SW480 (cell line): ENCODE measurements around the gene GYS1.

ENCODE experiments used
- DNase-seq: peaks from one replicate; pipeline ENCODE4 v3.0.0-alpha.2; 2016; ENCODE audit warnings: low spot score

Gene GYS1

DNA sequence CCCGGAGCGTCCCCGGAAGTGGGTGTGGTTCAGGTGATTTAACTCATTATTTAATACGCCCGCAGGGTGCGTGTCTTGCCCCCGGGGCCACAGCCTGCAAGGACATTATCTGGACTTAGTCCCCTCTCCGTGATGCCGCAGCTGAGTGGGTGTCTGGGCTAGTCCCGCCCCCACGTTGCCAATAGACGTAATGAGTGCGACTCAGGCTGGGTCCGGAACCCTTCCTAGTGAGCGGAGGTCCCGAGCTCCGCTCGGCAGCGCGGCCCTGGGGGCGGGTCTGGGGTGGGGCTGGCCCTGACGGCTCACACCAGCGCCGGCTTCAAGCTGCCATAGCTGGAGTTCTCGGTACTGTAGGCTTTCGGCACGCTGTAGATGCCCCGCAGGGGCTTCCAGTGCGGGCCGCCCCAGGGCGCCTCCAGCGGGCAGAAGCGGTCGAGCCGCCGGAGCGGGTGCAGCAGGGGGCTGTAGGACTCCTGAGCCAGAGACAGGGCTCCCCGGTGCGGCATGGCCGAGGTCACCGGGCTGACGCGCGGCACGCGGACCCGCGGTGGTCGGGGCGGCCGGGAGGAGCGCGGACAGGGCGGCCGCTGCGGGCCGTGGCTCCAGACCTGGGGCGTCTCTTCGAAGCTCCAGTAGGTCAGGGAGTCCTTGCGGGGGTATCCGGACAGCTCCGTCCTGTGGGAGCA is 24.7 kb upstream of the GYS1 start:
- DNase-seq = peak; percentile 83

DNA sequence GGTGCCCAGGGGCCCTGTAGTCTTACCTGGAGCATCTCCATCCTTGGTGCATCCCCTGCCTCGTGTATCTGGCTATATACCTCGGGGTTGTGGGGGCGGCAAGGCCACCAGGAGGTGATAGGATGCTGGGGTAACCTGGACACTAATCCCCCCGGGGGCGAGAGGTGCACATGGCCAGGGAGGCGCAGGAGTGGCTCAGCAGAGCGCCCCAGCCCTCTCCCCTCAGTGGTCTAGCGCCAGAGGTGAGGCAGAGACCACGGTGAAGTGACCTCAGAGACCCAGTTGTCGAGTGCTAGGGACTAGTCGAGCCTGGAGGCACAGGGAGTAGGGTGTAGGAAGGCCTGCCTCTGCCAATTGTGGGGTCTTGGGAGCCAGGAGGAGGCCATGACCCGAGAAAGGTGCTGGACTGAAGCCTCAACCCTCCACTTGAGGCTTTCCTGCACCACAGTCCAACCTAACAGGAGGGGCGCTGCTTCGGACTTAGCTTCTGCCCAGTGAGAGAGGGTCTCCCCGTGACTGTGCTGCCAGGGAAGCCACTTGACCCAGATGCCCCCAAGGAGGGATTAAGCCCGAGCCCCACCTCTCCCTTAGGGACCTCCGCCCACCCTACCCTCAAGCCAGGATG is 24.0 kb upstream of the GYS1 start, which contains the start of gene LHB:
Gene LHB, minus strand, starts transcription at position 51 of the 625 bp plus-strand sequence. Its CDS starts 10 bp downstream, at position 41.
- DNase-seq = no peak

DNA sequence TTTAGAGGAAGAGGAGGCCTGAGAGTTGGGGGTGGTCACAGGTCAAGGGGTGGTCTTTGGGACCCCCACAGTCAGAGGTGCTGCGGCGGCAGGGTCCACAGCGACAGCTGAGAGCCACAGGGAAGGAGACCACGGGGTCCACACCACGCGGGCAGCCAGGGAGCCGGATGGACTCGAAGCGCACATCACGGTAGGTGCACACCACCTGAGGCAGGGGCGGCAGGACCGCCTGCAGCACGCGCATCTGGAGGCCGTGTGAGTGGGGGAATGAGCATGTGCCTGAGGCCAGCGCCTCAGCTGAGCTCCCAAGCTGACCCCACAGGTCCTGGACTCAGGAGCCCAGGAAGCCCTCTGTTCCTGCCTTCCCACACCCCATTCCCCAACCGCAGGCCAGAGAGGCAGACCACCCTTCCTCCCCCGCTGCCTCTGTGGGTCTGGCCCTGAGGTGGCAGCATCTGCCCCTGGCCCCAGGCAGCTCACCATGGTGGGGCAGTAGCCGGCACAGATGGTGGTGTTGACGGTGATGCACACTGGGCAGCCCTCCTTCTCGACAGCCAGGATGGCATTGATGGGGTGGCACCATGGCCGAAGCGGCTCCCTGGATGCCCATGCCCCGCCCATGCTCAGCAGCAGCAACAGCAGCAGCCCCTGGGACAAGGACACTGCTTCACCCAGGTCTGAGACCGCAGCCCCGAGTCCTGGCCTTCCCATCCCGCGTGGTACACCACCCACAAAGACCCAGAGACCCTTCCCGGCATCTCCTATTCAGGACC is 23.1 kb upstream of the GYS1 start:
- no peak for DNase-seq

DNA sequence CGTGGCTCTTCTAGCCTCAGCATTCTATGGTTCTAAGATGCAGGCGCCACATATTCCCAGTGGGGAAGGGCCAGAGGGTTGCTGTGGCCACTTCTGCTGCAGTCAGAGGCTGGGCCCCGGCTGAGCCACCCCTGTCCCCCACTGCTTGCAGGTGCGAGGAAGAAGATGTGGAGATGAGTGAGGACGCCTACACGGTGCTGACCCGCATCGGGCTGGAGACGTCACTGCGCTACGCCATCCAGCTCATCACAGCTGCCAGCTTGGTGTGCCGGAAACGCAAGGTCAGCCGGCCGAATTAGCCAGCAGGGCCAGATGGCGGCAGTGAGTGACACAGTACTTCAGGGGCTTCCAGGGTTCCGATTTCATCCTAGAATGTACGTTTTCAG is 21.8 kb upstream of the GYS1 start:
- DNase-seq = no peak

DNA sequence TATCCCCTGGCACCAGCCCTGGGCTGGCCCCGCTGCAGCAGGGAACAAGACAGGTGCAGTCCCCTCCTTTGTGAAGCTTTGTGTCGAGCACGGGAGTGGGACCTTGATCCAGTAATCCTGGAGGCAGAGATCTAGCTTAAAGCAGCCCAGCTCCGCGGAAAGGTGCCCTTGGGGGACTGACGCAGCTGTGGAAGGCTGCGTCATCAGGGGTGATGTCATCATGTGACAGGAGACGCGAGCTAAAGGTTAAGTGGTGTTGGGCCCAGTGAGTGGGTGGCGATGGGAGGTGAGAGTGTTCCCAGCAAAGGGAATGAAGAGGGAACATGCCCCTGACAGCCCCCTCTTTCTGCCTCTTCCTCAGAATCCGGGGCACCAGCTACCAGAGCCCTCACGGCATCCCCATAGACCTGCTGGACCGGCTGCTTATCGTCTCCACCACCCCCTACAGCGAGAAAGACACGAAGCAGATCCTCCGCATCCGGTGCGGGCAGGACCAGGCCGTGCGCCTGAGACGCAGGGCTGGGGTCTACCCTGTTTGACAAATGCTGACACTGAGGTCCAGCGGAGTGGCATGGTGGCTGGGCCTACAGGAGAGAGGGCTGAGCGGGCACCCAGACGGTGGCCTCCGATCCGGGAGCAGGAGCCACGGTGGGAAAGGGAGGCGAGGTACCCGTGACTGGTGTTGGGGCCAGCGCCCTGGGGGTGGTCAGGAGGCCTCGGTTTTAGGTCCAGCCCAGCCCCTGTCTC is 21.2 kb upstream of the GYS1 start:
- DNase-seq = no peak

DNA sequence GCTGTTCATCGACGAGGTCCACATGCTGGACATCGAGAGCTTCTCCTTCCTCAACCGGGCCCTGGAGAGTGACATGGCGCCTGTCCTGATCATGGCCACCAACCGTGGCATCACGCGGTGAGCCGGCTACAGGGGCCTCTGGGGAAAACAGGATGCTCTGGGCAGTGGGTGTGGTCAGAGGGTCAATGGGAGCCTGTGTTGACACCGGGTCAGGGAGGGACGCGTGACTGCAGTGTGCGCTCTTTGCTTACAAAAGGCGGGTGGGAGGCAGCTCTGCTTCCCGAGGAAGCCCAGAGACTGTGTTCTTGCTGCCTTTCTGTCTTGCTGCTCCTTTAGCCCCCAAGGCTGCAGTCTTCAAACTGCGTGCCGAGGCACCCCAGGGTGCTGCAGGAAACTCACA is 18.1 kb upstream of the GYS1 start:
- no peak for DNase-seq

DNA sequence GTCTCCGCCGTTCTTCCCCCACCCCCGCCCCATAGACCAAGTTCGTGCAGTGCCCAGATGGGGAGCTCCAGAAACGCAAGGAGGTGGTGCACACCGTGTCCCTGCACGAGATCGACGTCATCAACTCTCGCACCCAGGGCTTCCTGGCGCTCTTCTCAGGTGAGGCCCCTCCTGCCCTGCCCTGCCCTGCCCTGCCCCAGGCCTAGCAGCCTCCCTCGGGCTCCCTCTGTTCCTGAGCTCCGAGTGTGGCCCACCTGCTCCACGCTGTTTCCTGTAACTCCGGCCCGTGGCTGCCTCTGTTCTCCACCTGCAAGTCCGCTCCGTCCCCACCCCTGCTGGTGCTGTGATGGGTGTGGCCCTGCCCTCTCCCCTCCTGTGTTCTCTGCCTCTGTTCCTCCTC is 17.3 kb upstream of the GYS1 start:
- DNase-seq = no peak

DNA sequence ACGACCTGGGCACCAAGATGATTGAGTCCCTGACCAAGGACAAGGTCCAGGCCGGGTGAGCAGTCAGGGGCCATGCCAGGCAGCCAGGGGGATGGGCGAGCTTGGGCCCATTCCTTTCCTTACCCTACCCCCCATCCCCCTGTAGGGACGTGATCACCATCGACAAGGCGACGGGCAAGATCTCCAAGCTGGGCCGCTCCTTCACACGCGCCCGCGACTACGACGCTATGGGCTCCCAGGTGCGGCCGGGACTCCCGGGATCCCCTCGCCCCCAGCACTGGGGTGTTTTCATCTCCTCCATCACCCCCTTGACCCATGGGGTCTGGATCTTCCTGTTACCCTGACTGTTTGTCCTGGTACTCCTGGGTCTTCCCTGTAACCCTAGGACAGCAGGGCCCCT is 16.7 kb upstream of the GYS1 start:
- DNase-seq = no peak

DNA sequence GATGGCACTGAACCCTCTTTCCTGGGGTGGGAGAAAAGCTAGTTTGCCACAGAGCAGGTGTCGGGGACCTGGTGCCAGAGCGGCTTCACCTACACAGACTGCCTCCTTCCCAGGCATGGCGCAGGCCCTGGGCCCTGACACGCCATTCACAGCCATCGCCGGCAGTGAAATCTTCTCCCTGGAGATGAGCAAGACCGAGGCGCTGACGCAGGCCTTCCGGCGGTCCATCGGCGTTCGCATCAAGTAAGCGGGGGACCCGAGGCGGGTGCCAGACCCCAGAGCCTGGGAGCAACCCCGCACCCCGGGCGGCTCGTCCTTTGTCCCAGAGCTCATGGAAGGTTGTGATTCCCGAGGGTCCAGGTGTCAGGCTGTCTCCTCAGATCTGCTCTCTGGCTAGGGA is 13.8 kb upstream of the GYS1 start:
- DNase-seq = no peak

DNA sequence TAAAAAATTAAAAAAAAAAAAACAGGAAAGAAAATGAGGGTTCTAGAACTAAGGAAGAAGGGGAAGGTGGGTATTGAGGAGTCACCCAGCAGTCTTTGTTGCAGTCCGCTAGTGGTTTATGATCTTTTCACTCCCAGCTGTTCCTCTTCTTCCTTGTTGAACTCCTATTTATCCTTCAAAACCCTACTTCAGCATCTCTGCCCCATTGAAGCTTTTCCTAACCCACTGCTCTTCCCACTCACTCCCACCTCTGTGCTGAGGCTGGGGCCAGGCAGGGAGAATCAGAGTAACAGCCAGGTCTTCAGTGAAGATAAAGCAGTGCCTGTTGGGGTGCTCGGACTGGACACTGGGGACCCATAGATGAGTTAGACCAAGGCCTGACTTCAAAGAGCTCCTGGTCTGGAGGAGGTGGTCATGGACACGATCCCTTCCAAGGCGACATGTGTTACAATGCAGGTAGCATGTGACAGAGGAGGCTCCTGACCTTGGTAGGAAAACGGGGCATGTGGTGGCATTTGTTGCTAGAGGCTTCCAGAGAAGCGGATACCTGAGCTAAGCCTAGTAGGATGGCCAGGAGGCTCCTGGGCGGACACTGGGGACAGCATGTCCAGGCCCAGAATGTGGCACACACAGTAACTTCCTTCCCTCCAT is 12.0 kb upstream of the GYS1 start:
- DNase-seq = no peak

DNA sequence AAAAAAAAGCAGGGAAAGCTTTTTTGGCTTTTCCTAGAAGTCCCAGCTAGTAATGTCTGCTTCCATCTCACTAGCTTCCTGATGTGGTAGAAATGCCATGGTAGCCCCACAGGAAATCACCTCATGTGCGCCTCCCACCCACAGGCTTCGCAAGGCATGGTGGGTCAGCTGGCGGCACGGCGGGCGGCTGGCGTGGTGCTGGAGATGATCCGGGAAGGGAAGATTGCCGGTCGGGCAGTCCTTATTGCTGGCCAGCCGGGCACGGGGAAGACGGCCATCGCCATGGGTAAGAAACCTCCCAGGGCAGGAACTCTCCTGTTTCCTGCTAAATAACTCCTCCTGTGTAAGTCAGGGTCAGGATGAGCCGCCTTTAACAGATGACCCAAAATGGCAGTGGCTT is 11.0 kb upstream of the GYS1 start:
- no peak for DNase-seq

DNA sequence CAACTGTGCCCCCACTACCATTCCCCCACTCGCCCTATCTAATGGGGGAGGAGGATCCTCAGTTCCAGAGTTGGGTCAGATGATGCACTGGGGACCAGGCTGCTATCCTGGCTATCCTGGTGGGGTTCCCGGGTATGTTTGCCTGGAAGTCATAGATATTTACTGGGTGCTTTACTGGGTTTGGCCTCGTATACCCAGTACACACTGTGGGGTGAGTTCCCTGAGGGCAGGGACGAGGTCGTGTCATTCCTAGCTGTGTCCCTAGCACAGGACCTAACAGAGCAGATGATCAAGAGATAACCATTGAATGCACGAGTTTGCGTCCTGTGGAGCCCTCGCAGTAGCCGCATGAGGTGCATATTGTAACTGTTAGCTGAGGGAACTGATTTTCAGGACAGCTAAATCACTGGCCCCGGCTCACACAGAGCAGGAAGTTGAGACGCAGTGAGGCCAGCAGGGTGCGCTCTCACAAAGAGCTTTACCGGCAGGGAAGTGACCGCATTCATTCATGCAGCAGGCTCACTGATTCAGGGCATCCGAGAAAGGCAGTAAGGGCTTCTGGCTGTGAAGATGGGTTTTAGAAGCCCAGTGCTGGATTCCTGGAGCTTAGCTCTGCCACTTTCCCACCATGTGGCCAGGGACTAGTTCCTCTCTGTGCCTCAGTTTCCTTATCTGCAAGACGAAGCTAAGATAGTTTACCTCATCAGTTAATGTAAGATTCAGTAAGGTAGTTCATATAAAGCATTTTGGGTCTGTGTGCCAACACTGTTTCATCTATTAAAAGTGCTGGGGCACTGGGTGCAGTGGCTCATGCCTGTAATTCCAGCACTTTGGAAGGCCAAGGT is 6.6 kb upstream of the GYS1 start:
- DNase-seq = peak; percentile 65

DNA sequence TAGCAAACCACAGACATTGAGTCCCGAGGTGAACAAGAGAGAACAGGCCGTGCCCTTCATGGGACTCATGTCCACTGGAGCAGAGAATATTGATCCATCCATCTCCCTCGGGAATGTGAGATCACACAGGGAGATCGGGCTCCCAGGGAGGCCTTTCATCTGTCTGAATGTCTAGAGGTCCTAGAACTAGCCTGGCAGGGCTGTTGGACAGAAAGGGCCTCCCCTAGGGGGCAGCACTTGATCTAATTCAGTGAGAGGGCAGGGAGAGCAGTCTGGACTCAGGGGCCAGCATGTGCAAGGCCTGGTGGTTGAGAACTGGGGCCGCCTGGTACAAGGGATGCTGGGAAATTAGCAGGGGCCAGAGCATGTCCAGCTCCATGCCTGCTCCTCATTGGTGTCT is 4.9 kb upstream of the GYS1 start:
- peak; percentile 55 for DNase-seq

DNA sequence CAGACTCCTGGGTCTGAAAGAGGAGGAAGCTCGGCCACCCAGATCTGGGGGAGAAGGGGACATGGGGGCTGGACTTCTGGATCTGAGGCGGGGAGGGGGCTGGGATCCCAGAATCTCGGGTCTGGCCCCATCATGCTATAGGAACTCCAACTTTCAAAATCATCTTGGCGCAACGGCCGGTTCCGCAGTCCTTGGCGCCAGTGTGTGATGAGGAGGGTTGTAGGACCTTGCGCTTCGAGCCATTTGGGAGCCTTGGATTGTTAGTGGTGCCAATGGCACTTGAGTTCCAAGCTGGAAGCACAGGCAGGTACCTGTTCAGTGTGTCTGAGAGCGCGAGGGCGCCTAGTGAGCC is 902 bp upstream of the GYS1 start:
- DNase-seq = no peak

DNA sequence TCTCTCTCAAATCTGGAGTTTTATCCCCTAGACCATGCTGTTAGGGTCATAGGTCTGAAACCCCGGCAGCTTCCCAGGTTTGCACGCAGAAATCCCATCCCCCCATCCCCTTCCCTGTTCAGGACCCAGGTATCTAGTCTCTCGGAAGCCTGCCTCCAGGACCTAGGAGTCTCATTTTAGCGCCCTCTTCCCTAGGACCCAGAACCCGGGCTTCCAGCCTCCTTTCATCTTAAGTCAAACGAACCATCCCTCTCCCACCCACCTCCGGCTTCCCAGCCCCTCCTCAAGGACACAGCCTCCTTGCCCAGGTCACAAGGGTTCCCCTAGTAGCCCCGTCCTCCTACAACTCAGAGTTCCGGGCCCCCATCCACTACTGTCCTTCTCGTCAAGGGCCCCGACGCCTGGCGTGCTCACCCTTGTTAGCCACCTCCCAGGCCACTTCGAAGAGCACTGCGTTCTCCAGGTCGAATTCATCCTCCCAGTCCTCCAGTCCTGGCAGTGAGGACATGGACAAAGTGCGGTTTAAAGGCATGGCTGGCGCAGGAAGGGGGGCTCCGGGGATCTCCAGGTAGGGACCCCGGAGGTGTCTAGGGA is 431 bp downstream of the GYS1 start:
- no peak for DNase-seq

DNA sequence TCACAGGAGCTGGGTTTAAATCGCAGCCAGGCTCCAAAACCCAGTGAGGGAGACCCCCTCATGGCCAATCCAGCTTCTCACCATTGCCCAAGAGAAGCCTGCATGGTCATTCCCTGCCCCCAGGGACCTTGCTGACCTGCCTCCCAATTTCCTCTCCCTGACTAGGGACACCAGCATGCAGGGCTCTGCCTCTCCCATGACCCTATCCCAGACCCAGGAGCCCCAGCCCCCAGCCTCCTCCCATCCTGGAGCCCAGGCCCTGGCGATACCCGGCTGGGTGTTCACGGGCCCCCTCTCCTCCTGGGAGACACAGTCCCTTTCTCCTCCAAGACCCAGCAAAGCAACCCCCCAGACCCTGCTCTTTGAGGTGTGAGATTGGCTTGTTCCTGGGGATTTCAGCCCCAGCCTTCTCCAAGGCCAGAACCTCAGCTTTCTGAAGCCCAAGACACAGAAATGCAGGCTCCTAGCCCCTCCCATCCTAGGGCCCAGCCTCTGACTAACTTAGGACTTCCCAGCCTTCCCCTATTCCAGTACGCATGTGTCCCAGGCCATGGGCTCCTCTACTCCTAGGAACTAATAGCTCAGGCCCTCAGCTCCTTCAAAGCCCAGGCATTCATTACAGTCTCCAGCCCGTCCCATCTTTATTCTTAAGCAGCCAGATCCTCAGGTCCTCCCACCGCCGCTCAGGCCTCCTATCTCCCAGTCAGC is 1.1 kb downstream of the GYS1 start:
- peak; percentile 50 for DNase-seq

DNA sequence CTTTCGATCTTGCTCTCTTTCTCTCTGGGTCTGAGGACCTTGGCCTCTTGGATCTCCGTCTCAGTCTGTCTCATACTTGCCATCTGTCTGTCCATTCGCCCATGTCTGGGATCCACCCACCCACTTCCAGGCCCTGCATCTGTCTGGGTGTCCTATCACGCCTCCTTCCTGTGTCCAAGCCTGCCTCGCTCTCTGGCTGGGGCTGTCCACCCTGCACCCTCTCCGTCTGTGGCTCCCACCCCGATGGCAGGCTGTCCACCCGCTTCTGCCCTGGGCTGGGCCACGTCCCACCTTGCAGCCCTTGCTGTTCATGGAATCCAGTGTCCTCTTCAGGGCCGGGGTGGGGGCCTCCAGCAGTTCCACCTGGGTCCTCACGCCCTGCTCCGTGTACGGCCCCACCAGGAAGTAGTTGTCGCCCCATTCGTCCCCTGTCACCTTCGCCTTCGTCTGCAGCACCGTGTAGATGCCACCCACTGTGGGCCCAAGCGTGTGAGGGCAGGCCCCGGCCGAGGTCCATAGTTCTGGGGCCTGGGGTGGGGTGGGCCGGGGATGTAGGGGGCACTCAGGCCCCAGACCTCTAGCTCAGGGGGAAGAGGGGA is 2.0 kb downstream of the GYS1 start:
- DNase-seq = no peak

DNA sequence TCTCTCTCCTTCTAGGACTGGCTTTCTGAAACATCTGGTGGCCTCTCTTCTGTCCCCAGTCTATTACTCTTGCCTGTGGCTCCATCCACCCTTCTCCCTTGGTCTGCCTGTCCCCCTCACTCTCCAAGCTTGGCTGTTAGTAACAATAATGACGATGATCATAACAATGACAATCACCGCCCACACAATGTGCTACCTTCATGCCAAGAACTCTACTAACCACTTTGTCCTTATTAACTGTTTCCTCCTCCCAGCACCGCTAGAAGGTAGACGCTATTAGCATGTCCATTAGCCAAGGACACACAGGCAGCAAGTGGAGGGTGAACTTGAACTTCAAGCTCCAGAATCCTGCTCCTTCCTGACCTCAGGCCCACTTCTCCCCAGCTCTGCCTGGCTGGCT is 2.7 kb downstream of the GYS1 start:
- no peak for DNase-seq

DNA sequence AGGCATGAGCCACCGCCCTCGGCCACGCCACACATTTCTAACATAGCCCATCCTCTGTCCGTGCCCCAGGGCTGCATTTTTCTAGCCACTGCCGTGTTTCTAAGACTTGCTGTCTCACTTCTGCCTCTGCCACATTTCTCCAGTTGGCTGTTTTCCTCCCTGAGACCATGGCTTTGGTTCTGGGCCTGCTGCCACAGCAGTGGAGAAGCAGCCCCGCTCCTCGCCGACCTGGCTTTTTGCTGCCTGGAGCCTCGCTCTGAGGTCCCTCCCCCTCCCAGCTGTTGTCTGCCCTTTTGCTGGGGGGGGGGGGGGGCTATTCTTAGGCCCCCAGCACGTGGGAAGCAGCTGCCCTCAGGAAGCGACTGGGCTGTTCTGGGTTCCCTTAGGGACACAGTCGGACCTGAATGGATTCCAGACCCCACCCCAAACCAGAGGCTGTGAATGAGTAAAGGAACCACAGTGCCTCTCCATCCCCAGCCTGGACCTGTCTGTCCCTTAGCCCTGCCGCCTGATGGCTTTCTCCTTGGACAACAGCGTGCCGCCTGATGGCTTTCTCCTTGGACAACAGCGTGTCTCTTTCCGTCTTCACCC is 3.3 kb downstream of the GYS1 start:
- no peak for DNase-seq
